Epithelial cell of esophagus (primary cell): Measurements from ENCODE around the gene KRT6C.

Source experiments
- DNase-seq: peaks from one replicate; pipeline ENCODE4 v3.0.0; 2010; ENCODE audit warnings: low read depth
- H3K4me3 ChIP-seq: 2 replicates; pipeline ENCODE4 v1.5.1; 2011; ENCODE audit warnings: mild to moderate bottlenecking, low read length, control low read depth
- TF ChIP-seq, protein P1 (sequence below): IDR thresholded peaks from 2 replicates; pipeline ENCODE4 v1.5.1; 2011; ENCODE audit warnings: low read depth, mild to moderate bottlenecking, low read length, control low read depth, inconsistent platforms; ENCODE audit not compliant: insufficient read depth; ENCODE audit errors: missing control alignments

Gene KRT6C

DNA sequence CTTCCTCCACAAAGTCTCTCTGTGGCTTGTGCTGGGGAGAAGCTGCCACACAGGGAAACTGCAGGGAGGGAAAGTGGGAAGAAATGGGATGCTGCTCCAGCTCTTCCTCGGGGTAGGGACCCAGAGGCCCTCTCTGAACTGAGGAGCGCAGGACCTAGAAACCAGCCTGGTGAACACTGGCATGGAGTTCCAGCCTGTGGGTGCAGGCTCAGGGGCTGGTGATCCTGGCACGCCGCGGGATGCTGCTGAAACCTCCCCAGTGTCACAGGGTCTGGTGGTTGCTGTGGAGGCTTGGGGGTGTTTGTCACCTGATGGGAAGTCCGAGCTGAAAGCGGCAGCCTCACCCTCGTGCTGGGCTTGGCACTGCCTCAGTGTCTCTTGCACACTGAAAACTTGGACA, 34.2 kb downstream of the KRT6C start:
- TF ChIP-seq, protein P1, sequence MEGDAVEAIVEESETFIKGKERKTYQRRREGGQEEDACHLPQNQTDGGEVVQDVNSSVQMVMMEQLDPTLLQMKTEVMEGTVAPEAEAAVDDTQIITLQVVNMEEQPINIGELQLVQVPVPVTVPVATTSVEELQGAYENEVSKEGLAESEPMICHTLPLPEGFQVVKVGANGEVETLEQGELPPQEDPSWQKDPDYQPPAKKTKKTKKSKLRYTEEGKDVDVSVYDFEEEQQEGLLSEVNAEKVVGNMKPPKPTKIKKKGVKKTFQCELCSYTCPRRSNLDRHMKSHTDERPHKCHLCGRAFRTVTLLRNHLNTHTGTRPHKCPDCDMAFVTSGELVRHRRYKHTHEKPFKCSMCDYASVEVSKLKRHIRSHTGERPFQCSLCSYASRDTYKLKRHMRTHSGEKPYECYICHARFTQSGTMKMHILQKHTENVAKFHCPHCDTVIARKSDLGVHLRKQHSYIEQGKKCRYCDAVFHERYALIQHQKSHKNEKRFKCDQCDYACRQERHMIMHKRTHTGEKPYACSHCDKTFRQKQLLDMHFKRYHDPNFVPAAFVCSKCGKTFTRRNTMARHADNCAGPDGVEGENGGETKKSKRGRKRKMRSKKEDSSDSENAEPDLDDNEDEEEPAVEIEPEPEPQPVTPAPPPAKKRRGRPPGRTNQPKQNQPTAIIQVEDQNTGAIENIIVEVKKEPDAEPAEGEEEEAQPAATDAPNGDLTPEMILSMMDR = no peak
- H3K4me3 ChIP-seq = no peak overlapping the region
- DNase-seq = no peak

DNA sequence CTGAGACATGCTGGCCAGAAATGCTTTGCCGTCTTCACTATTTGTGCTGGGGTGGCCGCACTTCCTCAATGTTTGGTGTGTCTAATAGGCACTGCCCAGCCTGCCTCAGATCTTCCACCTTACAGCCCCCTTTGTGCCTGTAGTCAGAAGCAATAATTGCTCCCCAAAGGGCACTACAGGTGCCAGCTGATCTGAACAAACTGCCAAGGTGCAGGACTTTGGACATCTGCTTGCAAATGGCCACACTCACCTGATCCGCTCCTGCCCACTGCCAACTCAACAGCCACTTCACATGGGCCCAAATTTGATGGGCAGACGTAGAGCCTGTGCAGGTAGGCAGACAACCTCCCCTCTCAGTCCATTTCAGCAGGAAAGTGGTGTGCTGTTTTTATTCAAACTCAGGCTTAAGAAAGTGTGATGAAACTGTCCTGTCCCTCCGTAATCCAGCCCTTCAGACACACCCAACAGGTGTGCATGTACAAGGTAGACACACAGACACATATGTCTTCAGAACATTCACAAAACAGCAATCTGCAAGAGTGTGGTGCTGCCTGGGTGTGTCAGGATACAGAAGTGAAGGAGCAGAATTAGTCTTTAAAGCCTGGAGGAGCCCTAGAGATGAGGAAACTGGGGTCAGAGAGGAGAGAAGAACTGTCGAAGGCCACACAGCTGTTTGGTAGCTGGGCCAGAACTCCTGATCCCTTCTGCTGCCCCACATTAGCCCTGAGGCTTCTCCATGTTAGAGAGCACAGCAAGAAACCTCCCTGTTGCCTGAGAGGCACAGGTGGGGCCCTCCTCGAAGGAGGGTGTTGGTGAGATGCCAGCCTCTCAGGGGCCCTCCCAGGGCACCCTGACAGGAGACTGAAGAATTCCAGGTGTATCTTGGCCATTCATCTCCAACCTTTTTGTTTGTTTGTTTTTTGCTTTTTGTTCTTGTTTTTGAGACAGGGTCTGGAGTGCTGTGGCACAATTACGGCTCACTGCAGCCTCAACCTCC, 35.0 kb downstream of the KRT6C start:
- TF ChIP-seq, protein P1 = no peak
- DNase-seq = peak; percentile 62
- H3K4me3 ChIP-seq = no peak overlapping the region

DNA sequence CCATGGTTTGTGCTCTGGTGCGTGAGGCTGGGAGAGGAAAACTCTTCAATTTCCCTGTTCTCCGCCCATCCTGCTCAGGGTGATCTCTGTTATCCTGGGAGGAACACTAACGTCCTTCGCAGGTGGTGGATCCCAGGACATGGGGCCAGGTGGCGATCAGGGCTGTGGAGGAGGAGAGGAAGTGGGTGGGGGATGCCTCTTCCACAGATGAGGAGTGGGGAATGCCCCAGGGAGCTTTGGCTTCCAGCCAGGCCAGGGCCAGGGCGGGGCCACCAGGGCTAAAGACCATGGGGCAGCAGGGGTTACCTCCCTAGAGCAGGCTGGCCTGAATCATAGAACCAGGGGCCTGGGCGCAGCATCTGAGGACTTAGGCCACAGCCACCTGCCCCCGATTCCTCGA, 36.1 kb downstream of the KRT6C start:
- TF ChIP-seq, protein P1 = no peak
- DNase-seq = no peak
- no peak overlapping the region for H3K4me3 ChIP-seq

DNA sequence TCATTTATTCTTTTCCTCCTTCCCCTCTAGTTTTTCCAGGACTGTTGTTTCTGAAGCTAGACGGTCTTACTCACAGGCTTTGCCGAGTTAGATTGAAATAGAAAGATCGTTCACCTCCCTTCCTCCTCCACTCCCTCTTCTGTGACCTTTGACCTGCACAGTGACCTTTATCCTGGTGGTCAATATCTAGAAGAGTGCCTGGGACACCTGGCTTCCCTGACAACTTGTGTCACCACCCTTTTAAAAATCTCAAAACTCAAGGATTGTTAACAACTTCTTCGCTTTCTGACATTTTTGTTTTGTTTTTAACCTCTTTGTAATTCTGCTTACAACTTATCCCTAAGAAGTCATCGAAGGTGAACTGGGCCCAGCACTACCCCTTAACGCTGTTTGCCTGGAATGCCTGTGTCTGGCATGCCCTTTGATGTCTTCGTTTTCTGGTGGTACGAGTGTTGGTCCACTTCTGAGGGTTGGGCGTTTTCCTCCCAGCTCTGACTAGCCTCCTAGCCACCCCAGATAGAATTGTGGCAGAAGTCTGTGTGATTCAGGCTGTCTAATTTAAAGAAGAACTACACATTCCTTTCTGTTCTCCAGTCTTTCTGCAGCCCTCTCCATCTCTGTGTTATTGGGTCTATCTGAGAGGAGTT, 36.7 kb downstream of the KRT6C start:
- no peak overlapping the region for H3K4me3 ChIP-seq
- peak; percentile 48 for DNase-seq
- TF ChIP-seq, protein P1 = no peak

DNA sequence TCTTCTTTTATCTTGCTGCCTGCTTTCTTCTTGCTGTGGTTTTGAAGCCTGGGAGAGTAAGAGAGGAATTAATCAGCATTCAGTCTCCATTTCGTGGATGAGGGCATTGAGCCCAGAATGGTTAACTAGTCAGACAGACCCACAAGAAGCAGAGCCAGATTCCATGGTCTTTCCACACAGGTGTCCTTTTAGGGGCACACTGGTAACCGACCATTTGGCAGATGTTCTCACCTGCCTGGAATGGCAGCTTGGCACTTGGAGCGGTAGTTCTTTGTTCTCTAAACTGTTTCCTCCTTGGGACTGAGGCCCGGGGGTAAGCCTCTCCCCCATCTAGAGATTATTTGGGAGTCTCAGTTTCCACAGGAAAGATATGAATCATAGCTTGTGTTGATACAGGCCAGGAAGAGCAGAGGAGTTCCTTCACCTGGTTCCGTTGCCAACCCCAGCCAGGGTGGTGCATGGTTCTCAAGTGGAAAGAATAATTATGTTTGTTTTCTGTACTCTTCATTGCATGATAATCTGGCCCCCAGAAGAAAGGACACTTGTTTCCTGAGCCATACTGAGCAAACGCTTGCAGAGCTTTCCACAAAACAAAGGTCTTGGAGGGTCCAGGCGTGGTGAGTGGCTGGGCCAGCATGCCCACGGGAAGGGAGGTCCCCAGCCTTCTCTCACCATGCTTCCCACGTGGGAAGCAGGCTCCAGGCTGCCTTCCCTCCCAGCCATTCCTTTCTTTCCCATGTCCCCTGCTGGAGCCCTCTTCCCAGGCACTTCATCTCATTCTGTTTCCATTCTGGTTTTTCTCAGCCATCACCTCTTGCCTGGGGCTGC, 37.4 kb downstream of the KRT6C start:
- peak; percentile 96 for DNase-seq
- TF ChIP-seq, protein P1 = no peak
- no peak overlapping the region for H3K4me3 ChIP-seq

DNA sequence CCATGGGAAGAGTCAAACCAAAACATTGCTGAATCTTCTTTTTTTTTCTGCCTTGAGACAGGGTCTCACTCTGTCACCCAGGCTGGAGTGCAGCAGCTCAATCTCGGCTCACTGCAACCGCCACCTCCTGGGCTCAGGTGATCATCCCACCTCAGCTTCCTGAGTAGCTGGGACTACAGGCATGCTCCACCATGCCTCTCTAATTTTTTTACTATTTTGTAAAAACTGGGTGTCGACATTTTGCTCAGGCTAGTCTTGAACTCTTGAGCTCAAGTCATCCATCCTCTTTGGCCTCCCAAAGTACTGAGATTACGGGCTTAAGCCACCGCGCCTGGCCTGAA, 38.0 kb downstream of the KRT6C start:
- DNase-seq = no peak
- no peak overlapping the region for H3K4me3 ChIP-seq
- TF ChIP-seq, protein P1 = peak; percentile 9
